SU-DHL-6 (cell line): Measurements from ENCODE around the gene FJX1.

Source experiments
- H2AFZ ChIP-seq: fragments of 200-600 bp; sonication (generic); 2 replicates; pipeline ENCODE4 v1.6.1; 2014; ENCODE audit warnings: low read depth, mild to moderate bottlenecking, moderate library complexity, mixed read lengths, antibody characterized with exemption, low read length; ENCODE audit not compliant: severe bottlenecking
- H3F3A ChIP-seq: fragments of 200-600 bp; shearing (Covaris generic); 2 replicates; pipeline ENCODE4 v1.6.0; 2016; ENCODE audit warnings: antibody characterized with exemption, mild to moderate bottlenecking; ENCODE audit not compliant: insufficient read depth
- H3K27ac ChIP-seq: fragments of 200-600 bp; sonication (generic); 2 replicates; pipeline ENCODE4 v1.5.1; 2016; ENCODE audit warnings: low read depth, mild to moderate bottlenecking, low read length, moderate library complexity, mixed read lengths
- H3K27me3 ChIP-seq: fragments of 200-600 bp; sonication (generic), shearing (Covaris generic); 2 replicates; pipeline ENCODE4 v1.6.0; 2014; ENCODE audit warnings: mild to moderate bottlenecking, low read length
- H3K36me3 ChIP-seq: fragments of 200-600 bp; sonication (generic); 2 replicates; pipeline ENCODE4 v1.6.1; 2014; ENCODE audit warnings: mild to moderate bottlenecking, low read length, mixed read lengths
- H3K4me2 ChIP-seq: fragments of 300-600, 200-600 bp; shearing (Covaris generic), sonication (generic); 2 replicates; pipeline ENCODE4 v1.6.0; 2014; ENCODE audit warnings: low read length, low read depth, mild to moderate bottlenecking; ENCODE audit not compliant: poor library complexity, severe bottlenecking
- H3K4me3 ChIP-seq: fragments of 200-600 bp; sonication (generic); 2 replicates; pipeline ENCODE4 v1.5.1; 2014; ENCODE audit warnings: antibody characterized with exemption, low read length, mild to moderate bottlenecking, mixed read lengths; ENCODE audit not compliant: insufficient read depth, poor library complexity, severe bottlenecking
- H3K79me2 ChIP-seq: fragments of 200-600 bp; sonication (generic); 2 replicates; pipeline ENCODE4 v1.6.1; 2014; ENCODE audit warnings: mild to moderate bottlenecking, low read length, moderate library complexity; ENCODE audit not compliant: insufficient read depth
- H3K9ac ChIP-seq: fragments of 200-600 bp; sonication (generic); 2 replicates; pipeline ENCODE4 v1.7.0; 2014; ENCODE audit warnings: mild to moderate bottlenecking, low read length
- H3K9me2 ChIP-seq: fragments of 200-600 bp; sonication (generic); replicated peaks from 2 replicates; pipeline ENCODE4 v1.6.1; 2014; ENCODE audit warnings: low read length; ENCODE audit not compliant: insufficient read depth
- H3K9me3 ChIP-seq: fragments of 200-600 bp; sonication (generic); 2 replicates; pipeline ENCODE4 v1.6.1; 2014; ENCODE audit warnings: low read length, mixed read lengths; ENCODE audit not compliant: insufficient read depth
- H4K20me1 ChIP-seq: fragments of 200-600 bp; sonication (generic); 2 replicates; pipeline ENCODE4 v1.6.1; 2014; ENCODE audit warnings: low read depth, mild to moderate bottlenecking, antibody characterized with exemption, low read length, moderate library complexity, mixed read lengths
- CTCF ChIP-seq: fragments of 200-600 bp; sonication (generic); IDR thresholded peaks from one replicate; pipeline ENCODE4 v1.5.1; 2017; ENCODE audit warnings: antibody characterized with exemption, mild to moderate bottlenecking, low read length, moderate library complexity; ENCODE audit not compliant: insufficient read depth, poor library complexity, severe bottlenecking
- EZH2phosphoT487 ChIP-seq: fragments of 200-600 bp; sonication (generic), shearing (Covaris generic); conservative IDR thresholded peaks from 2 replicates; pipeline ENCODE4 v1.6.1; 2018; ENCODE audit warnings: mild to moderate bottlenecking, antibody characterized with exemption, low read length, moderate library complexity, mixed read lengths

FJX1 gene

GRCh38 chr11:35661534-35661933 is 43.3 kb downstream of the FJX1 start:
- Histone ChIP-seq H3F3A (no peaks in the 10 kb centered on the region), H3K4me2 (no peak overlapping the region), H3K9me2 (no peaks in the 10 kb centered on the region), H2AFZ (no peak overlapping the region), H3K9ac (no peak overlapping the region), H3K36me3 (no peaks in the 10 kb centered on the region), H3K27me3 (no peaks in the 10 kb centered on the region), H4K20me1 (no peaks in the 10 kb centered on the region), H3K27ac (no peak overlapping the region), H3K9me3 (no peaks in the 10 kb centered on the region), H3K79me2 (no peaks in the 10 kb centered on the region), H3K4me3 (no peak overlapping the region)
- no peak for TF ChIP-seq EZH2phosphoT487

GRCh38 chr11:35662061-35662648 is 43.9 kb downstream of the FJX1 start:
- Histone ChIP-seq H3K27me3 (no peaks in the 10 kb centered on the region), H3K4me3 (peak overlapping the region; percentile 42), H2AFZ (peak overlapping the region; percentile 81), H3K9me3 (no peaks in the 10 kb centered on the region), H3K36me3 (no peaks in the 10 kb centered on the region), H3K79me2 (no peaks in the 10 kb centered on the region), H3K9me2 (no peaks in the 10 kb centered on the region), H3K9ac (peak overlapping the region; percentile 29), H3K4me2 (peak overlapping the region; percentile 48), H3F3A (no peaks in the 10 kb centered on the region), H3K27ac (no peak overlapping the region), H4K20me1 (no peaks in the 10 kb centered on the region)
- TF ChIP-seq CTCF (no peak), EZH2phosphoT487 (no peak)

GRCh38 chr11:35662649-35663407 is 44.6 kb downstream of the FJX1 start, which contains the start of gene TRIM44:
TRIM44 (plus strand) TSS chr11:35662775; CDS start chr11:35663112, 337 bp downstream.
- Histone ChIP-seq H3K36me3 (no peaks in the 10 kb centered on the region), H3K9me3 (no peaks in the 10 kb centered on the region), H2AFZ (peak within 1 kb of the TSS; percentile 81), H3K27me3 (no peaks in the 10 kb centered on the region), H4K20me1 (no peaks in the 10 kb centered on the region), H3K9me2 (no peaks in the 10 kb centered on the region), H3K9ac (peak within 1 kb of the TSS; percentile 29), H3K27ac (no peak within 1 kb of the TSS), H3F3A (no peaks in the 10 kb centered on the region), H3K4me2 (peak within 1 kb of the TSS; percentile 48), H3K79me2 (no peaks in the 10 kb centered on the region), H3K4me3 (peak within 1 kb of the TSS; percentile 42)
- TF ChIP-seq CTCF (no peak), EZH2phosphoT487 (no peak)

GRCh38 chr11:35663408-35663702 is 45.1 kb downstream of the FJX1 start:
- Histone ChIP-seq H3K9ac (no peak overlapping the region), H3K4me2 (peak overlapping the region; percentile 48), H3F3A (no peaks in the 10 kb centered on the region), H3K79me2 (no peaks in the 10 kb centered on the region), H3K27me3 (no peaks in the 10 kb centered on the region), H3K9me2 (no peaks in the 10 kb centered on the region), H3K36me3 (no peaks in the 10 kb centered on the region), H3K4me3 (peak overlapping the region; percentile 42), H3K9me3 (no peaks in the 10 kb centered on the region), H4K20me1 (no peaks in the 10 kb centered on the region), H2AFZ (peak overlapping the region; percentile 81), H3K27ac (no peak overlapping the region)
- TF ChIP-seq EZH2phosphoT487 (no peak), CTCF (no peak)
